ENCODE data around the gene A4GALT.
"Not testable (repeated sequence)": the region's sequence is repeated elsewhere in the genome, so short reads cannot be mapped to it uniquely, and the experiment has no call there.

Gene A4GALT

DNA sequence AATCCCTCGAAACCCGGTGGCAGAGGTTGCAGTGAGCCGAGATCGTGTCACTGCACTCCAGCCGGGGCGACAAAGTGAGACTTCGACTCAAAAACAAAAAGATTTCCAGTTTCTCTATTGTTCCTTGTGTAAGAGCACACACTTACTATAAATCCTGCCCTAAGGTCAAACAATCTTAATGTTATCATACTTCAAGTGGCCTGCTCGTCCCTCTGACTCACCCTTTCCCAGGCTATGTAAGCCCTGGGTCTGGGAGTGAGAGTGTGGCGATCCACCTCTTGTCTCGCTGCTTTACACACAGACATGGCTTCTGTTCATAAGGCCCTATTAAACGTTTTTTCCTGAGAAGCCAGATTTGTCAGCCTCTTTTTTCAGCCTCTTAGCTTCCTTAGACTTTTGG is 24.4 kb upstream of the A4GALT start:
- no peaks in the 10 kb centered on the region for H3K36me3 ChIP-seq (ENCODE audit: low read length)
- no peak overlapping the region for H3K27ac ChIP-seq (ENCODE audit: low read depth, low read length)
- H3F3A ChIP-seq (ENCODE audit: insufficient read depth): no peaks in the 10 kb centered on the region
- no peak overlapping the region for H3K4me2 ChIP-seq (ENCODE audit: low read depth, low read length, poor library complexity, severe bottlenecking)
- H4K20me1 ChIP-seq (ENCODE audit: low read depth, low read length): no peaks in the 10 kb centered on the region
- H3K9me3 ChIP-seq (ENCODE audit: insufficient read depth, low read length): no peaks in the 10 kb centered on the region
- TF ChIP-seq, protein P1, sequence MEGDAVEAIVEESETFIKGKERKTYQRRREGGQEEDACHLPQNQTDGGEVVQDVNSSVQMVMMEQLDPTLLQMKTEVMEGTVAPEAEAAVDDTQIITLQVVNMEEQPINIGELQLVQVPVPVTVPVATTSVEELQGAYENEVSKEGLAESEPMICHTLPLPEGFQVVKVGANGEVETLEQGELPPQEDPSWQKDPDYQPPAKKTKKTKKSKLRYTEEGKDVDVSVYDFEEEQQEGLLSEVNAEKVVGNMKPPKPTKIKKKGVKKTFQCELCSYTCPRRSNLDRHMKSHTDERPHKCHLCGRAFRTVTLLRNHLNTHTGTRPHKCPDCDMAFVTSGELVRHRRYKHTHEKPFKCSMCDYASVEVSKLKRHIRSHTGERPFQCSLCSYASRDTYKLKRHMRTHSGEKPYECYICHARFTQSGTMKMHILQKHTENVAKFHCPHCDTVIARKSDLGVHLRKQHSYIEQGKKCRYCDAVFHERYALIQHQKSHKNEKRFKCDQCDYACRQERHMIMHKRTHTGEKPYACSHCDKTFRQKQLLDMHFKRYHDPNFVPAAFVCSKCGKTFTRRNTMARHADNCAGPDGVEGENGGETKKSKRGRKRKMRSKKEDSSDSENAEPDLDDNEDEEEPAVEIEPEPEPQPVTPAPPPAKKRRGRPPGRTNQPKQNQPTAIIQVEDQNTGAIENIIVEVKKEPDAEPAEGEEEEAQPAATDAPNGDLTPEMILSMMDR (IDR thresholded peaks at IDR 0.05; ENCODE audit: insufficient read depth, low read length, poor library complexity, severe bottlenecking): no peak
- H3K27me3 ChIP-seq (ENCODE audit: low read length): no peaks in the 10 kb centered on the region
- H2AFZ ChIP-seq (ENCODE audit: low read depth, low read length, severe bottlenecking): no peak overlapping the region
- no peaks in the 10 kb centered on the region for H3K9me2 ChIP-seq (replicated peaks; ENCODE audit: insufficient read depth, low read length)
- H3K4me3 ChIP-seq (ENCODE audit: insufficient read depth, low read length, poor library complexity, severe bottlenecking): no peak overlapping the region
- H3K79me2 ChIP-seq (ENCODE audit: insufficient read depth, low read length): no peaks in the 10 kb centered on the region
- no peak overlapping the region for H3K9ac ChIP-seq (ENCODE audit: low read length)

DNA sequence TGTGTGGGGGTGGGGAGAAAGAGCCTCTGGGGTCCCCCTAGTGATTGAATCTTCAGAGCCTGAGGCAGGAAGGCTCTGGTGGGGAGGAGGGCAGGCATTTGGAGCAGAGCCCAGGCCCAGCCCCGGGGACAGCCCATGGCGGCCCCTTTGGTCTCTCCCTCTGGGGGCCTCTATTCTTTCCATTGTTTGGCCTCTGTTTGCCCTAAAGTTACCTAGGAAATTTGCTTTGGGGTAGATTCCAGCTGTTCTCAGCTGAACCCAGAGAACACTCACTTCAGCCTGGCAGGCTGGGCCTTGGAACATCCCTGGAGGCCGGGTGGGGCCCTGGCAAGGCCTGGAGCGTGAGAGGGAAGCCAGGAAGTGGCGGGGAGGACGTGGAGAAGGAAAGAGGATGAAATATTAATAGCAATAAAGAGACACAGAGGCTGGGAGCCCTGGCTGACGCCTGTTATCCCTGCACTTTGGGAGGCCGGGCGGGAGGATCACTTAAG is 22.9 kb upstream of the A4GALT start:
- Histone ChIP-seq H3K9me3 (ENCODE audit: insufficient read depth, low read length) (no peaks in the 10 kb centered on the region), H3K4me3 (ENCODE audit: insufficient read depth, low read length, poor library complexity, severe bottlenecking) (no peak overlapping the region), H3K36me3 (ENCODE audit: low read length) (no peaks in the 10 kb centered on the region), H3K4me2 (ENCODE audit: low read depth, low read length, poor library complexity, severe bottlenecking) (no peak overlapping the region), H3K9me2 (replicated peaks; ENCODE audit: insufficient read depth, low read length) (no peaks in the 10 kb centered on the region), H3K79me2 (ENCODE audit: insufficient read depth, low read length) (no peaks in the 10 kb centered on the region), H4K20me1 (ENCODE audit: low read depth, low read length) (no peaks in the 10 kb centered on the region), H3K27me3 (ENCODE audit: low read length) (no peaks in the 10 kb centered on the region), H2AFZ (ENCODE audit: low read depth, low read length, severe bottlenecking) (no peak overlapping the region), H3K9ac (ENCODE audit: low read length) (no peak overlapping the region), H3K27ac (ENCODE audit: low read depth, low read length) (no peak overlapping the region), H3F3A (ENCODE audit: insufficient read depth) (no peaks in the 10 kb centered on the region)
- TF ChIP-seq, protein P1 (IDR thresholded peaks at IDR 0.05; ENCODE audit: insufficient read depth, low read length, poor library complexity, severe bottlenecking): no peak
- no peak for TF ChIP-seq EZH2phosphoT487 (conservative IDR thresholded peaks at IDR 0.05; ENCODE audit: low read length)

DNA sequence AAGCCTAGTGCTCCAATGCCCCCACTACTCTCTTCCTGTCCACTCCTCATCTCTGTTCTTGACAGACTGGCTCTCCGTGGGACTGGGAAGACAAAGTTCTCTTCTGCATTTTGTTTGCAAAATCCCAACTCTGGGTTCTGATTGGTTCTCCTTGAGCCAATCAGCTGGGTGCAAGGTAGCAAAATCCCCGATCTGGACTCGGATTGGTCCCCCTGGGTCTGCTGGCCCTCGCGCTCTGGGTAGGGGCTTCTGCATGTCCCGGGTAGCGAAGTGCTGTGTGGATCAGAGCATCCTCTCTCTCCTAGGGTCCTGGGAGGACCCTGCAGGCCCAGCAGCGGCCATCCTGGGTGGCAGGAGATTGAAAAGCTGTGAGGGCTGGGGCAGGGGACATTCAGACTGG is 22.3 kb upstream of the A4GALT start:
- Histone ChIP-seq H3K36me3 (ENCODE audit: low read length) (no peaks in the 10 kb centered on the region), H3K4me3 (ENCODE audit: insufficient read depth, low read length, poor library complexity, severe bottlenecking) (no peak overlapping the region), H3K4me2 (ENCODE audit: low read depth, low read length, poor library complexity, severe bottlenecking) (no peak overlapping the region), H4K20me1 (ENCODE audit: low read depth, low read length) (no peaks in the 10 kb centered on the region), H3K9me3 (ENCODE audit: insufficient read depth, low read length) (no peaks in the 10 kb centered on the region), H2AFZ (ENCODE audit: low read depth, low read length, severe bottlenecking) (no peak overlapping the region), H3K27ac (ENCODE audit: low read depth, low read length) (no peak overlapping the region), H3K79me2 (ENCODE audit: insufficient read depth, low read length) (no peaks in the 10 kb centered on the region), H3K9me2 (replicated peaks; ENCODE audit: insufficient read depth, low read length) (no peaks in the 10 kb centered on the region), H3K27me3 (ENCODE audit: low read length) (no peaks in the 10 kb centered on the region), H3K9ac (ENCODE audit: low read length) (no peak overlapping the region), H3F3A (ENCODE audit: insufficient read depth) (no peaks in the 10 kb centered on the region)
- TF ChIP-seq, protein P1 (IDR thresholded peaks at IDR 0.05; ENCODE audit: insufficient read depth, low read length, poor library complexity, severe bottlenecking): no peak
- TF ChIP-seq EZH2phosphoT487 (conservative IDR thresholded peaks at IDR 0.05; ENCODE audit: low read length): no peak

DNA sequence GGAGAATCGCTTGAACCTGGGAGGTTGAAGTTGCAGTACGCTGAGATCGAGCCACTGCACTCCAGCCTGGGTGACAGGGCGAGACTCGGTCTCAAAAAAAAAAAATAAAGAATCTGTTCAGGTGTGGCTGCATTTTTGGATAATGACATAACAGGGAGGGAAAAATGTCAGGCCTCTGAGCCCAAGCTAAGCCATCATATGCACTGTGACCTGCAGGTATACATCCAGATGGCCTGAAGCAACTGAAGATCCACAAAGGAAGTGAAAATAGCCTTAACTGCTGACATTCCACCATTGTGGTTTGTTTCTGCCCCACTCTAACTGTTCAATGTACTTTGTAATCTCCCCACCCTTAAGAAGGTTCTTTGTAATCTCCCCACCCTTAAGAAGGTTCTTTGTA is 19.6 kb upstream of the A4GALT start:
- not testable (repeated sequence) for H3K79me2 ChIP-seq (ENCODE audit: insufficient read depth, low read length); H3K36me3 ChIP-seq (ENCODE audit: low read length); H3K9me2 ChIP-seq (replicated peaks; ENCODE audit: insufficient read depth, low read length); H3K9ac ChIP-seq (ENCODE audit: low read length); H3K27ac ChIP-seq (ENCODE audit: low read depth, low read length); H3K27me3 ChIP-seq (ENCODE audit: low read length); H3F3A ChIP-seq (ENCODE audit: insufficient read depth); H3K4me3 ChIP-seq (ENCODE audit: insufficient read depth, low read length, poor library complexity, severe bottlenecking); H3K4me2 ChIP-seq (ENCODE audit: low read depth, low read length, poor library complexity, severe bottlenecking); H3K9me3 ChIP-seq (ENCODE audit: insufficient read depth, low read length); H4K20me1 ChIP-seq (ENCODE audit: low read depth, low read length); H2AFZ ChIP-seq (ENCODE audit: low read depth, low read length, severe bottlenecking)
